Thoracic aorta (tissue), 2 donors: ENCODE measurements around the gene ZYX. TPM values are rescaled to one million over a fixed set of nuclear protein-coding genes. Genes with fewer than 3 reads are reported as not detected.

Experiments used
- ATAC-seq: fragments of 150-250 bp; one replicate; pipeline ENCODE4 v1.8.0; 2017; ENCODE audit warnings: low read depth; ENCODE audit not compliant: insufficient number of reproducible peaks, low FRiP score
- DNase-seq: peaks from one replicate; pipeline ENCODE4 v3.0.0-alpha.2; 2020; ENCODE audit warnings: low spot score
- H3K27ac ChIP-seq, 2 donors: fragments of 200-600 bp; sonication (generic); 1 replicate in 1 of 2; 2 replicates in 1 of 2; pipeline ENCODE4 v1.5.1; 2016; ENCODE audit warnings: mild to moderate bottlenecking in 2 of 2, moderate library complexity in 2 of 2
- H3K27me3 ChIP-seq: fragments of 200-600 bp; sonication (generic); replicated peaks from 2 replicates; pipeline ENCODE4 v1.6.0; 2016; ENCODE audit warnings: mild to moderate bottlenecking; ENCODE audit not compliant: insufficient read depth
- H3K36me3 ChIP-seq: fragments of 200-600 bp; sonication (generic); one replicate; pipeline ENCODE4 v1.5.1; 2016
- H3K4me1 ChIP-seq, 2 donors: fragments of 200-600 bp; sonication (generic); 1 replicate in 1 of 2; 2 replicates in 1 of 2; pipeline versions ENCODE4 v1.5.1 to v1.6.0; 2016; ENCODE audit warnings: low read depth in 2 of 2, mild to moderate bottlenecking in 1 of 2; ENCODE audit not compliant: control insufficient read depth in 1 of 2
- H3K4me3 ChIP-seq: fragments of 200-600 bp; sonication (generic); 2 replicates; pipeline ENCODE4 v1.5.1; 2016; ENCODE audit warnings: mild to moderate bottlenecking
- H3K9me3 ChIP-seq: fragments of 200-600 bp; sonication (generic); 2 replicates; pipeline ENCODE4 v1.5.1; 2016
- CTCF ChIP-seq: fragments of 200-600 bp; sonication (generic); IDR thresholded peaks from one replicate; pipeline ENCODE4 v1.5.1; 2019; ENCODE audit warnings: antibody characterized with exemption
- total RNA-seq, 2 donors: library from RNA; depleted of rRNA; stranded (reverse); fragments of >200 nt; gene quantifications; one replicate each; pipeline versions ENCODE4 v1.1.0 to v1.2.3, GENCODE V29; 2016

ZYX gene
- total RNA-seq, 2 donors from 2014 or later: 234 to 287 TPM

DNA sequence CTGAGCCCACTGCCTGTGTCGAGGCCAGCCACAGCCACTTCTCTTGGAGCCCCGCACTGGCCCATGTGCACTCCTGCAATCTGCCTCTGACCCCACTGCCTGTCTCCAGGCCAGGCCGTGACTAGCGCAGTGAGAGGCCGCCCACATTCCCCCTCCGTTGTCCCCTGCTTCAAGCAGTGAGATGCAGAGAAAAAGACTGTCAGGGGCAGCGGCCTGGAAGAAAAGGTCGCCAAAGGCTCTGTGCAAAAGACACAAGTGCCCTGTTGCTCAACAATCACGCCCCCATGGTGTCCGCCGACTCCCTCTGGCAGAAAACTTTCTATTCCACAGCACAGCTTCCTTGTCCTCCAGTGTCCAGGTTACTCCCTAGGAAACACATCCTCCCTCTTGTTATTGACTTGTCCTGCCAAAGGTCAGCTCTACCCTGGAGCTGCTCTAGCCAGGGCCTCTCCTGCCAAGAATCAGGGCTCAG is 28.6 kb upstream of the ZYX start:
- H3K27ac ChIP-seq: no peak overlapping the region
- H3K27me3 ChIP-seq: no peaks in the 10 kb centered on the region
- TF ChIP-seq CTCF: no peak
- DNase-seq (no peak), ATAC-seq (no peak)
- H3K36me3 ChIP-seq: no peaks in the 10 kb centered on the region
- H3K9me3 ChIP-seq: no peaks in the 10 kb centered on the region
- no peak overlapping the region for H3K4me3 ChIP-seq
- H3K4me1 ChIP-seq: no peaks in the 10 kb centered on the region

GRCh38 chr7:143354376-143354775 is 26.8 kb upstream of the ZYX start:
- Histone ChIP-seq H3K27me3 (no peaks in the 10 kb centered on the region), H3K4me1 (no peaks in the 10 kb centered on the region), H3K4me3 (no peak overlapping the region), H3K27ac (no peak overlapping the region), H3K36me3 (no peaks in the 10 kb centered on the region), H3K9me3 (no peaks in the 10 kb centered on the region)
- DNase-seq (no peak), ATAC-seq (no peak)
- TF ChIP-seq CTCF: no peak

DNA sequence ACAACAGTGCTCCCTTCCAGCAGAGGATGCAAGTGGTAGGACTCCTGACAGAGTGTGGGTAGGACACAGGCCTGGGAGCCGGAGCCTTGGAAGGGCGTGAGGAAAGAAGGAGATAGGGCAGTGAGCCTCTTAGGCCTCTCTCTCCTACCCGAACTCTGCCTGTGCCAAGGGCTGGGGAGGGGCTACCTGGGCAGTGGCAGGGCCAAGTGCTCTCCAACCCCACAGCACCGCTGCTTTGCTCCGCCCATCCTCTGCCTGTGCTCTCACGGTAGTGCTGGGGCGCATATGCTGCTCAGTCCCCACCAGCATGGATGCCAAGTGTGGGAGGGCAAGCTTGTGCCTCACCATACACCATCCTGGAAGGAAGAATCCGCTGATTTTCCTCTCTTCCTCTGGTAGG is 26.2 kb upstream of the ZYX start:
- ATAC-seq: no peak
- no peak for TF ChIP-seq CTCF
- no peaks in the 10 kb centered on the region for H3K4me1 ChIP-seq
- H3K4me3 ChIP-seq: no peak overlapping the region
- DNase-seq: no peak
- H3K9me3 ChIP-seq: no peaks in the 10 kb centered on the region
- no peaks in the 10 kb centered on the region for H3K27me3 ChIP-seq
- no peak overlapping the region for H3K27ac ChIP-seq
- no peaks in the 10 kb centered on the region for H3K36me3 ChIP-seq

GRCh38 chr7:143355450-143356385 is 25.4 kb upstream of the ZYX start:
- no peak for TF ChIP-seq CTCF
- H3K27ac ChIP-seq: no peak overlapping the region
- H3K4me1 ChIP-seq: no peaks in the 10 kb centered on the region
- H3K27me3 ChIP-seq: no peaks in the 10 kb centered on the region
- DNase-seq (no peak), ATAC-seq (no peak)
- no peaks in the 10 kb centered on the region for H3K36me3 ChIP-seq
- H3K9me3 ChIP-seq: no peaks in the 10 kb centered on the region
- no peak overlapping the region for H3K4me3 ChIP-seq

- H3K4me1 ChIP-seq: peaks cover 1 to 3% of the 10 kb centered on the region in 2 donors
- no peaks in the 10 kb centered on the region for H3K36me3 ChIP-seq
- DNase-seq (no peak), ATAC-seq (no peak)
- no peak overlapping the region for H3K4me3 ChIP-seq
- TF ChIP-seq CTCF: no peak
- H3K27me3 ChIP-seq: no peaks in the 10 kb centered on the region
- H3K27ac ChIP-seq: no peak overlapping the region
- no peaks in the 10 kb centered on the region for H3K9me3 ChIP-seq
These were observed 24.6 kb upstream of the ZYX start for GRCh38 chr7:143356414-143357050.
